GM18870 (cell line): ENCODE data around the gene CIITA.
A peak's percentile ranks its signal among the peaks of the same experiment; 100 is the strongest.
"Not testable (repeated sequence)": the region's sequence is repeated elsewhere in the genome, so short reads cannot be mapped to it uniquely, and the experiment has no call there.

ENCODE experiments used
- ATAC-seq: cut with Tn5 transposase; IDR thresholded peaks from one replicate; pipeline ENCODE4 v1.9.1; 2021; ENCODE audit warnings: moderate library complexity; ENCODE audit not compliant: unreplicated experiment

Gene CIITA

GRCh38 chr16:10876799-10877341 lies at the start of gene CIITA:
CIITA (plus strand) TSS chr16:10877202; CDS start chr16:10877331, 129 bp downstream.
- peak; percentile 61 for ATAC-seq

GRCh38 chr16:10827691-10828341 lies 49.2 kb upstream of the CIITA start:
- no peak for ATAC-seq

- ATAC-seq = no peak
Measured at GRCh38 chr16:10828851-10829366, 48.1 kb upstream of the CIITA start.

GRCh38 chr16:10829390-10830098 lies 47.5 kb upstream of the CIITA start:
- ATAC-seq = not testable (repeated sequence)

- not testable (repeated sequence) for ATAC-seq
Measured at GRCh38 chr16:10830240-10830639, 46.8 kb upstream of the CIITA start.

GRCh38 chr16:10831894-10832886 lies 44.8 kb upstream of the CIITA start:
- no peak for ATAC-seq

GRCh38 chr16:10833271-10833670 lies 43.7 kb upstream of the CIITA start:
- no peak for ATAC-seq

GRCh38 chr16:10834130-10834529 lies 42.9 kb upstream of the CIITA start:
- ATAC-seq = no peak

- ATAC-seq = no peak
Measured at GRCh38 chr16:10834766-10835165, 42.2 kb upstream of the CIITA start.

GRCh38 chr16:10835281-10835931 lies 41.6 kb upstream of the CIITA start:
- ATAC-seq = peak; percentile 47

GRCh38 chr16:10836174-10836853 lies 40.7 kb upstream of the CIITA start:
- ATAC-seq = no peak

GRCh38 chr16:10838621-10839278 lies 38.3 kb upstream of the CIITA start:
- ATAC-seq = no peak

GRCh38 chr16:10839279-10839666 lies 37.7 kb upstream of the CIITA start:
- no peak for ATAC-seq

- no peak for ATAC-seq
Measured at GRCh38 chr16:10840703-10841102, 36.3 kb upstream of the CIITA start.

GRCh38 chr16:10846213-10846998 lies 30.6 kb upstream of the CIITA start:
- ATAC-seq = no peak

- no peak for ATAC-seq
Measured at GRCh38 chr16:10847176-10847575, 29.8 kb upstream of the CIITA start.

- ATAC-seq = no peak
Measured at GRCh38 chr16:10849736-10850477, 27.1 kb upstream of the CIITA start.

GRCh38 chr16:10850478-10850850 lies 26.5 kb upstream of the CIITA start:
- no peak for ATAC-seq
